WTC11 (cell line): ENCODE data around the gene COL4A2. TPM values are rescaled to one million over a fixed set of nuclear protein-coding genes. Genes with fewer than 3 reads are reported as not detected.

Source experiments
- ATAC-seq: fragments of 200-7000 bp; cut with Tn5 transposase; 2 replicates; pipeline ENCODE4 v1.10.0; 2021; ENCODE audit warnings: mild to moderate bottlenecking, moderate library complexity
- CTCF ChIA-PET: fragments of 300-600 bp; sonication (Branson Sonifier 250); formaldehyde crosslinking; loops from one replicate; lab custom pipeline; 2021; ENCODE audit warnings: antibody characterized with exemption; lab: Charles Lee
- POLR2A ChIA-PET: fragments of 350-600 bp; sonication (Branson Sonifier 250); formaldehyde crosslinking; loops from one replicate; lab custom pipeline; 2021; ENCODE audit warnings: antibody characterized with exemption; lab: Charles Lee
- DNase-seq: peaks from one replicate; pipeline ENCODE4 v3.0.0; 2021; ENCODE audit warnings: low spot score
- H3K27ac Mint-ChIP-seq: 2 replicates; pipeline ENCODE4 v1.8.0; 2021; ENCODE audit warnings: mixed read lengths
- H3K27me3 Mint-ChIP-seq: 2 replicates; pipeline ENCODE4 v1.8.0; 2021; ENCODE audit warnings: low read depth, mild to moderate bottlenecking, moderate library complexity, mixed read lengths
- H3K36me3 Mint-ChIP-seq: 2 replicates; pipeline ENCODE4 v1.8.0; 2021; ENCODE audit warnings: mixed read lengths
- H3K4me1 Mint-ChIP-seq: 2 replicates; pipeline ENCODE4 v1.8.0; 2022; ENCODE audit warnings: mixed read lengths
- H3K4me3 Mint-ChIP-seq: 2 replicates; pipeline ENCODE4 v1.8.0; 2021; ENCODE audit warnings: mild to moderate bottlenecking, moderate library complexity, mixed read lengths
- H3K9me3 Mint-ChIP-seq: 2 replicates; pipeline ENCODE4 v1.8.0; 2021; ENCODE audit warnings: mixed read lengths
- ATF1 ChIP-seq: sonication (generic); formaldehyde crosslinking; IDR thresholded peaks from 2 replicates; pipeline ENCODE4 v1.8.1; 2023; ENCODE audit warnings: mild to moderate bottlenecking, moderate library complexity, missing genetic modification reagents
- EMX1 ChIP-seq: fragments of 250-450 bp; sonication (Bioruptor Pico); IDR thresholded peaks from 2 replicates; pipeline ENCODE4 v1.8.0; 2021; ENCODE audit warnings: mild to moderate bottlenecking
- ESRRA ChIP-seq: sonication (generic); formaldehyde crosslinking; IDR thresholded peaks from 2 replicates; pipeline ENCODE4 v1.8.1; 2022; ENCODE audit warnings: mild to moderate bottlenecking, missing genetic modification reagents, borderline replicate concordance
- NFYB ChIP-seq: sonication (generic); formaldehyde crosslinking; conservative IDR thresholded peaks from 2 replicates; pipeline ENCODE4 v1.8.0; 2022; ENCODE audit warnings: low read depth, missing genetic modification reagents
- NR3C1 ChIP-seq: sonication (generic); formaldehyde crosslinking; conservative IDR thresholded peaks from 2 replicates; pipeline ENCODE4 v1.8.1; 2023; ENCODE audit warnings: low read depth, mild to moderate bottlenecking, missing genetic modification reagents
- OVOL2 ChIP-seq: fragments of 250-450 bp; sonication (Bioruptor Pico); IDR thresholded peaks from 2 replicates; pipeline ENCODE4 v1.9.0; 2021; ENCODE audit warnings: mild to moderate bottlenecking, borderline replicate concordance
- RORB ChIP-seq: fragments of 250-450 bp; sonication (Bioruptor Pico); IDR thresholded peaks from 2 replicates; pipeline ENCODE4 v1.9.0; 2021; ENCODE audit warnings: mild to moderate bottlenecking
- SMAD4 ChIP-seq: sonication (generic); formaldehyde crosslinking; IDR thresholded peaks from 2 replicates; pipeline ENCODE4 v1.8.0; 2022; ENCODE audit warnings: mild to moderate bottlenecking, missing genetic modification reagents
- TP53 ChIP-seq: sonication (generic); formaldehyde crosslinking; IDR thresholded peaks from 2 replicates; pipeline ENCODE4 v1.8.1; 2023; ENCODE audit warnings: mild to moderate bottlenecking, missing genetic modification reagents
- ZNF121 ChIP-seq: sonication (generic); formaldehyde crosslinking; IDR thresholded peaks from 2 replicates; pipeline ENCODE4 v1.8.0; 2023; ENCODE audit warnings: missing genetic modification reagents
- ZNF263 ChIP-seq: sonication (generic); formaldehyde crosslinking; IDR thresholded peaks from 2 replicates; pipeline ENCODE4 v1.8.1; 2022; ENCODE audit warnings: low read depth, mild to moderate bottlenecking, moderate library complexity, missing genetic modification reagents
- total RNA-seq: library from RNA; stranded (reverse); gene quantifications from 3 replicates; pipeline ENCODE4 v1.2.3, GENCODE V29; 2021
- TF ChIP-seq, protein P1 (sequence below): fragments of 250-450 bp; sonication (Bioruptor Pico); IDR thresholded peaks from 2 replicates; pipeline ENCODE4 v1.9.0; 2021; ENCODE audit warnings: mild to moderate bottlenecking
- TF ChIP-seq, protein P2 (sequence below): fragments of 250-450 bp; sonication (Bioruptor Pico); IDR thresholded peaks from 2 replicates; pipeline ENCODE4 v1.9.0; 2021; ENCODE audit warnings: mild to moderate bottlenecking, borderline replicate concordance
- TF ChIP-seq, protein P3 (sequence below): sonication (generic); formaldehyde crosslinking; IDR thresholded peaks from 2 replicates; pipeline ENCODE4 v1.8.0; 2022; ENCODE audit warnings: mild to moderate bottlenecking, missing genetic modification reagents
- TF ChIP-seq, protein P4 (sequence below): sonication (generic); formaldehyde crosslinking; IDR thresholded peaks from 2 replicates; pipeline ENCODE4 v1.8.0; 2022; ENCODE audit warnings: mild to moderate bottlenecking, missing genetic modification reagents
- TF ChIP-seq, protein P5 (sequence below): fragments of 250-450 bp; sonication (Bioruptor Pico); IDR thresholded peaks from 2 replicates; pipeline ENCODE4 v1.9.0; 2021; ENCODE audit warnings: moderate library complexity, mild to moderate bottlenecking, inconsistent platforms, borderline replicate concordance
- TF ChIP-seq, protein P6 (sequence below): sonication (generic); formaldehyde crosslinking; IDR thresholded peaks from 2 replicates; pipeline ENCODE4 v1.8.1; 2022; ENCODE audit warnings: low read depth, mild to moderate bottlenecking, moderate library complexity, missing genetic modification reagents, borderline replicate concordance
- TF ChIP-seq, protein P7 (sequence below): fragments of 200-600 bp; IDR thresholded peaks from 2 replicates; pipeline ENCODE4 v1.8.0; 2022; ENCODE audit warnings: antibody characterized with exemption
- TF ChIP-seq, protein P8 (sequence below): sonication (generic); formaldehyde crosslinking; IDR thresholded peaks from 2 replicates; pipeline ENCODE4 v1.8.1; 2022; ENCODE audit warnings: low read depth, missing genetic modification reagents, borderline replicate concordance

The COL4A2 gene
- total RNA-seq, 1 experiment from 2014 or later = 109 TPM

DNA sequence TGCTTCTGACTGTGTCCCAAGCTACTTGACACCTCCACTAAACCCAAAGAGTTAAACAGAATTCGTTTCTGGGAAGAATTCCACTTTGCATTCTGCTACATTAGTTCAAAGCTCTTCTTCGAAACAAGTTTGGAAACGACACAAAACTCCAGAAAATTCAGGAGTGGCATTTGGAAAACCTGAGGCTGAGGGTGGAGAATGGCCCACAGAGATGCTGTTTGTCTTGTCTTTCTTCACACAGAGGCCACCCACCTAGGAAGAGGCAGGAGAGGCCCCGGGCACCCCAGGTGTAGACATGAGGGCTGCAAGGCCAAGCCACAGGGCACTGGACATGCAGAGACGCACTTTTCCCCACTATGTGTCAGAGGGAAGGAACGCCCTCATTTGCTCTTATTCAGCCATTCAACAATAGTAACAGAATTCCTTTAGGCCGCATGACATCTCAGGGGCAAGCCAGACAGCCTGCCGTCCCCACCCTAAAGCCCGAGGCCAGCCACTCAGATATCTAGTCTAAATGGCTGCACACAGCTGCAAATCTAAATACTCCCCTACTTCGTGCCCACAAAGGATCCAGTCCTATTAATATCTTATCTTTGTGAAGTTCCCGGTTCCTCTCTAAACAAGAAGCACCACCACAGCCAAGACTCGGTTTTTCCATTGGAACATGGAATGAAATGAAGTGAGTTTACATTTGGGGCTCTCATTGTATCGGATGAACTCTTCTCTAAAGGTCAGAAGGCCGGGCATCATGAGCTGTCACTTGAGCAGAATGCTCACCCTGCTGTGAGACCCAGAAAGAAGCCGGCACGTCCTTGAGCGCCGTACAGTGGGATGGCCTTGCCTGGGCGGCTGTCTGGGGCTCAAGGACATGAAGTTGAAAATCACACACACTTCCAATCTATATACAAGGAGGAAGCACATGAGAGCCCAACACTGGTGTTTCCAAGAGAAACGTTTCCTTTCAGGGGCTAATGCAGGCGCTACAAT, 20.0 kb upstream of the COL4A2 start:
- H3K36me3 Mint-ChIP-seq = no peaks in the 10 kb centered on the region; the same call in 1 of the 2 replicates
- H3K9me3 Mint-ChIP-seq = no peaks in the 10 kb centered on the region
- POLR2A ChIA-PET = no interaction called here
- DNase-seq = no peak
- CTCF ChIA-PET = interaction anchor here (1.6 to 1.9 kb wide), 2 partner anchors 39 to 65 kb away, joined by 5 to 6 read pairs; no protein-coding TSS in a partner anchor
- ATAC-seq = no peak
- H3K27ac Mint-ChIP-seq = no peak overlapping the region
- TF ChIP-seq RORB (no peak), SMAD4 (CRISPR knock-in tag) (no peak), ZNF263 (CRISPR knock-in tag) (no peak), TP53 (no peak), NR3C1 (CRISPR knock-in tag) (no peak), NFYB (no peak), ESRRA (CRISPR knock-in tag) (no peak)
- TF ChIP-seq, protein P1, sequence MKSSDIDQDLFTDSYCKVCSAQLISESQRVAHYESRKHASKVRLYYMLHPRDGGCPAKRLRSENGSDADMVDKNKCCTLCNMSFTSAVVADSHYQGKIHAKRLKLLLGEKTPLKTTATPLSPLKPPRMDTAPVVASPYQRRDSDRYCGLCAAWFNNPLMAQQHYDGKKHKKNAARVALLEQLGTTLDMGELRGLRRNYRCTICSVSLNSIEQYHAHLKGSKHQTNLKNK (CRISPR knock-in tag) = no peak
- TF ChIP-seq, protein P2, sequence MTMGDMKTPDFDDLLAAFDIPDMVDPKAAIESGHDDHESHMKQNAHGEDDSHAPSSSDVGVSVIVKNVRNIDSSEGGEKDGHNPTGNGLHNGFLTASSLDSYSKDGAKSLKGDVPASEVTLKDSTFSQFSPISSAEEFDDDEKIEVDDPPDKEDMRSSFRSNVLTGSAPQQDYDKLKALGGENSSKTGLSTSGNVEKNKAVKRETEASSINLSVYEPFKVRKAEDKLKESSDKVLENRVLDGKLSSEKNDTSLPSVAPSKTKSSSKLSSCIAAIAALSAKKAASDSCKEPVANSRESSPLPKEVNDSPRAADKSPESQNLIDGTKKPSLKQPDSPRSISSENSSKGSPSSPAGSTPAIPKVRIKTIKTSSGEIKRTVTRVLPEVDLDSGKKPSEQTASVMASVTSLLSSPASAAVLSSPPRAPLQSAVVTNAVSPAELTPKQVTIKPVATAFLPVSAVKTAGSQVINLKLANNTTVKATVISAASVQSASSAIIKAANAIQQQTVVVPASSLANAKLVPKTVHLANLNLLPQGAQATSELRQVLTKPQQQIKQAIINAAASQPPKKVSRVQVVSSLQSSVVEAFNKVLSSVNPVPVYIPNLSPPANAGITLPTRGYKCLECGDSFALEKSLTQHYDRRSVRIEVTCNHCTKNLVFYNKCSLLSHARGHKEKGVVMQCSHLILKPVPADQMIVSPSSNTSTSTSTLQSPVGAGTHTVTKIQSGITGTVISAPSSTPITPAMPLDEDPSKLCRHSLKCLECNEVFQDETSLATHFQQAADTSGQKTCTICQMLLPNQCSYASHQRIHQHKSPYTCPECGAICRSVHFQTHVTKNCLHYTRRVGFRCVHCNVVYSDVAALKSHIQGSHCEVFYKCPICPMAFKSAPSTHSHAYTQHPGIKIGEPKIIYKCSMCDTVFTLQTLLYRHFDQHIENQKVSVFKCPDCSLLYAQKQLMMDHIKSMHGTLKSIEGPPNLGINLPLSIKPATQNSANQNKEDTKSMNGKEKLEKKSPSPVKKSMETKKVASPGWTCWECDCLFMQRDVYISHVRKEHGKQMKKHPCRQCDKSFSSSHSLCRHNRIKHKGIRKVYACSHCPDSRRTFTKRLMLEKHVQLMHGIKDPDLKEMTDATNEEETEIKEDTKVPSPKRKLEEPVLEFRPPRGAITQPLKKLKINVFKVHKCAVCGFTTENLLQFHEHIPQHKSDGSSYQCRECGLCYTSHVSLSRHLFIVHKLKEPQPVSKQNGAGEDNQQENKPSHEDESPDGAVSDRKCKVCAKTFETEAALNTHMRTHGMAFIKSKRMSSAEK (CRISPR knock-in tag) = no peak
- TF ChIP-seq, protein P3, sequence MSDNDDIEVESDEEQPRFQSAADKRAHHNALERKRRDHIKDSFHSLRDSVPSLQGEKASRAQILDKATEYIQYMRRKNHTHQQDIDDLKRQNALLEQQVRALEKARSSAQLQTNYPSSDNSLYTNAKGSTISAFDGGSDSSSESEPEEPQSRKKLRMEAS (CRISPR knock-in tag) = no peak
- TF ChIP-seq, protein P4, sequence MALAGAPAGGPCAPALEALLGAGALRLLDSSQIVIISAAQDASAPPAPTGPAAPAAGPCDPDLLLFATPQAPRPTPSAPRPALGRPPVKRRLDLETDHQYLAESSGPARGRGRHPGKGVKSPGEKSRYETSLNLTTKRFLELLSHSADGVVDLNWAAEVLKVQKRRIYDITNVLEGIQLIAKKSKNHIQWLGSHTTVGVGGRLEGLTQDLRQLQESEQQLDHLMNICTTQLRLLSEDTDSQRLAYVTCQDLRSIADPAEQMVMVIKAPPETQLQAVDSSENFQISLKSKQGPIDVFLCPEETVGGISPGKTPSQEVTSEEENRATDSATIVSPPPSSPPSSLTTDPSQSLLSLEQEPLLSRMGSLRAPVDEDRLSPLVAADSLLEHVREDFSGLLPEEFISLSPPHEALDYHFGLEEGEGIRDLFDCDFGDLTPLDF = no peak
- TF ChIP-seq, protein P5, sequence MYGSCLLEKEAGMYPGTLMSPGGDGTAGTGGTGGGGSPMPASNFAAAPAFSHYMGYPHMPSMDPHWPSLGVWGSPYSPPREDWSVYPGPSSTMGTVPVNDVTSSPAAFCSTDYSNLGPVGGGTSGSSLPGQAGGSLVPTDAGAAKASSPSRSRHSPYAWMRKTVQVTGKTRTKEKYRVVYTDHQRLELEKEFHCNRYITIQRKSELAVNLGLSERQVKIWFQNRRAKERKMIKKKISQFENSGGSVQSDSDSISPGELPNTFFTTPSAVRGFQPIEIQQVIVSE (CRISPR knock-in tag) = no peak
- no peak overlapping the region for H3K4me3 Mint-ChIP-seq
- H3K27me3 Mint-ChIP-seq = no peaks in the 10 kb centered on the region
- no peaks in the 10 kb centered on the region for H3K4me1 Mint-ChIP-seq

DNA sequence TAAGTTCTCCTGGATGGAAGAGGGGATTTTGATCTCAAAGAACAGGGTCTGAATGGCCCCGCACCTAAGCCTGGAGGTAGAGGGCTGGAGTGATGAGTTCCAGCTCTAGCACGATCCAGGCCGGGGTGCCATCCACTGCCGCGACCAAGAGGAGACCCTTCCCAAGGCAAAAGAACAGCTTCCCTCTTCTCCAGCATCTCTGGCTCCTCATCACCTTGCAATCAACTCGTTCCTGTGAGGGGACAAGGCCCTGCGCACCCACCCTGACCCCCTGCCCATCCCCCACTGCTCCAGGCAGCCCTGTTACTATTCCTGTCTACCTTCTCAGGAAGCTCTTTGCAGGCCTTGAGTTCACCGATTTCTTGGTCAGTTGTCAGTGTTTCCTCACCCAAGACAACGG, 17.9 kb upstream of the COL4A2 start:
- H3K27me3 Mint-ChIP-seq = no peaks in the 10 kb centered on the region
- H3K36me3 Mint-ChIP-seq = peaks cover 2% of the 10 kb centered on the region; the same call in 1 of the 2 replicates
- H3K9me3 Mint-ChIP-seq = peaks cover 11% of the 10 kb centered on the region
- no peak for ATAC-seq
- DNase-seq = no peak
- ChIA-PET POLR2A (no interaction called here), CTCF (no interaction called here)
- H3K4me3 Mint-ChIP-seq = no peak overlapping the region
- H3K27ac Mint-ChIP-seq = no peak overlapping the region; the same call in 1 of the 2 replicates
- no peaks in the 10 kb centered on the region for H3K4me1 Mint-ChIP-seq
- TF ChIP-seq ATF1 (CRISPR knock-in tag) = no peak
- TF ChIP-seq ZNF121 (CRISPR knock-in tag) = no peak
- no peak for TF ChIP-seq TP53
- TF ChIP-seq, protein P6, sequence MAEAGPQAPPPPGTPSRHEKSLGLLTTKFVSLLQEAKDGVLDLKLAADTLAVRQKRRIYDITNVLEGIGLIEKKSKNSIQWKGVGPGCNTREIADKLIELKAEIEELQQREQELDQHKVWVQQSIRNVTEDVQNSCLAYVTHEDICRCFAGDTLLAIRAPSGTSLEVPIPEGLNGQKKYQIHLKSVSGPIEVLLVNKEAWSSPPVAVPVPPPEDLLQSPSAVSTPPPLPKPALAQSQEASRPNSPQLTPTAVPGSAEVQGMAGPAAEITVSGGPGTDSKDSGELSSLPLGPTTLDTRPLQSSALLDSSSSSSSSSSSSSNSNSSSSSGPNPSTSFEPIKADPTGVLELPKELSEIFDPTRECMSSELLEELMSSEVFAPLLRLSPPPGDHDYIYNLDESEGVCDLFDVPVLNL (CRISPR knock-in tag) = no peak
- TF ChIP-seq, protein P7, sequence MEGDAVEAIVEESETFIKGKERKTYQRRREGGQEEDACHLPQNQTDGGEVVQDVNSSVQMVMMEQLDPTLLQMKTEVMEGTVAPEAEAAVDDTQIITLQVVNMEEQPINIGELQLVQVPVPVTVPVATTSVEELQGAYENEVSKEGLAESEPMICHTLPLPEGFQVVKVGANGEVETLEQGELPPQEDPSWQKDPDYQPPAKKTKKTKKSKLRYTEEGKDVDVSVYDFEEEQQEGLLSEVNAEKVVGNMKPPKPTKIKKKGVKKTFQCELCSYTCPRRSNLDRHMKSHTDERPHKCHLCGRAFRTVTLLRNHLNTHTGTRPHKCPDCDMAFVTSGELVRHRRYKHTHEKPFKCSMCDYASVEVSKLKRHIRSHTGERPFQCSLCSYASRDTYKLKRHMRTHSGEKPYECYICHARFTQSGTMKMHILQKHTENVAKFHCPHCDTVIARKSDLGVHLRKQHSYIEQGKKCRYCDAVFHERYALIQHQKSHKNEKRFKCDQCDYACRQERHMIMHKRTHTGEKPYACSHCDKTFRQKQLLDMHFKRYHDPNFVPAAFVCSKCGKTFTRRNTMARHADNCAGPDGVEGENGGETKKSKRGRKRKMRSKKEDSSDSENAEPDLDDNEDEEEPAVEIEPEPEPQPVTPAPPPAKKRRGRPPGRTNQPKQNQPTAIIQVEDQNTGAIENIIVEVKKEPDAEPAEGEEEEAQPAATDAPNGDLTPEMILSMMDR = no peak
- TF ChIP-seq, protein P5 (CRISPR knock-in tag) = no peak
- no peak for TF ChIP-seq EMX1 (CRISPR knock-in tag)
- TF ChIP-seq, protein P4 = no peak
- TF ChIP-seq, protein P8, sequence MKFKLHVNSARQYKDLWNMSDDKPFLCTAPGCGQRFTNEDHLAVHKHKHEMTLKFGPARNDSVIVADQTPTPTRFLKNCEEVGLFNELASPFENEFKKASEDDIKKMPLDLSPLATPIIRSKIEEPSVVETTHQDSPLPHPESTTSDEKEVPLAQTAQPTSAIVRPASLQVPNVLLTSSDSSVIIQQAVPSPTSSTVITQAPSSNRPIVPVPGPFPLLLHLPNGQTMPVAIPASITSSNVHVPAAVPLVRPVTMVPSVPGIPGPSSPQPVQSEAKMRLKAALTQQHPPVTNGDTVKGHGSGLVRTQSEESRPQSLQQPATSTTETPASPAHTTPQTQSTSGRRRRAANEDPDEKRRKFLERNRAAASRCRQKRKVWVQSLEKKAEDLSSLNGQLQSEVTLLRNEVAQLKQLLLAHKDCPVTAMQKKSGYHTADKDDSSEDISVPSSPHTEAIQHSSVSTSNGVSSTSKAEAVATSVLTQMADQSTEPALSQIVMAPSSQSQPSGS = no peak
- TF ChIP-seq OVOL2 (CRISPR knock-in tag) = no peak
